Large intestine (tissue), 3 donors: Measurements from ENCODE around the gene BMPR1A. TPM values are rescaled to one million over a fixed set of nuclear protein-coding genes. Genes with fewer than 3 reads are reported as not detected.

Source experiments
- DNase-seq, 2 donors: peaks; one replicate each; pipeline versions ENCODE4 v3.0.0 to v3.0.0-alpha.2; 2013
- H3K27ac ChIP-seq: one replicate; pipeline ENCODE4 v1.5.1; 2013; ENCODE audit warnings: low read length
- H3K27me3 ChIP-seq: 2 replicates; pipeline ENCODE4 v1.6.1; 2013; ENCODE audit warnings: low read length; ENCODE audit not compliant: control insufficient read depth, insufficient read depth
- H3K36me3 ChIP-seq: 2 replicates; pipeline ENCODE4 v1.6.1; 2013; ENCODE audit warnings: low read length; ENCODE audit not compliant: control insufficient read depth, insufficient read depth
- H3K4me1 ChIP-seq: one replicate; pipeline ENCODE4 v1.6.1; 2013; ENCODE audit warnings: low read length; ENCODE audit not compliant: control insufficient read depth, insufficient read depth
- H3K4me3 ChIP-seq: one replicate; pipeline ENCODE4 v1.5.1; 2013; ENCODE audit warnings: low read length
- H3K9me3 ChIP-seq: one replicate; pipeline ENCODE4 v1.6.1; 2013; ENCODE audit warnings: mild to moderate bottlenecking, low read depth, low read length, moderate library complexity; ENCODE audit not compliant: control insufficient read depth
- WGBS: methylation state at CpG from one replicate; pipeline ENCODE4 v1.1.5; 2013; ENCODE audit warnings: low lambda C conversion rate; ENCODE audit not compliant: insufficient coverage; 5-methylcytosine and 5-hydroxymethylcytosine counted together
- polyA plus RNA-seq: library from polyadenylated mRNA; unstranded; fragments of 120-200 nt; gene quantifications from one replicate; pipeline ENCODE4 v1.2.1, GENCODE V29; 2013

Gene BMPR1A
- polyA plus RNA-seq, 1 donor, result 41.5 TPM

GRCh38 chr10:86712317-86712707, 44.1 kb upstream of the BMPR1A start:
- peak overlapping the region; percentile 63 for H3K4me3 ChIP-seq
- no peak for DNase-seq
- 80% methylated on average over 4 of the region's 9 CpGs for WGBS
- no peaks in the 10 kb centered on the region for H3K36me3 ChIP-seq
- peaks cover 16% of the 10 kb centered on the region for H3K4me1 ChIP-seq
- no peaks in the 10 kb centered on the region for H3K9me3 ChIP-seq
- H3K27ac ChIP-seq, result peak overlapping the region; percentile 90
- no peaks in the 10 kb centered on the region for H3K27me3 ChIP-seq

GRCh38 chr10:86715156-86715795, 41.1 kb upstream of the BMPR1A start:
- Histone ChIP-seq H3K36me3 (no peaks in the 10 kb centered on the region), H3K27ac (no peak overlapping the region), H3K4me3 (no peak overlapping the region), H3K9me3 (no peaks in the 10 kb centered on the region), H3K4me1 (peaks cover 16% of the 10 kb centered on the region), H3K27me3 (no peaks in the 10 kb centered on the region)
- WGBS, result no CpG with 5 or more reads among the region's 6 CpGs
- no peak for DNase-seq

- WGBS, result no CpG with 5 or more reads among the region's 5 CpGs
- no peaks in the 10 kb centered on the region for H3K27me3 ChIP-seq
- no peaks in the 10 kb centered on the region for H3K36me3 ChIP-seq
- H3K27ac ChIP-seq, result no peak overlapping the region
- H3K9me3 ChIP-seq, result no peaks in the 10 kb centered on the region
- no peak for DNase-seq
- H3K4me3 ChIP-seq, result no peak overlapping the region
- H3K4me1 ChIP-seq, result peaks cover 14% of the 10 kb centered on the region
Measured at GRCh38 chr10:86715836-86716235, 40.6 kb upstream of the BMPR1A start.

GRCh38 chr10:86716466-86716865, 40.0 kb upstream of the BMPR1A start:
- no peak overlapping the region for H3K4me3 ChIP-seq
- H3K9me3 ChIP-seq, result no peaks in the 10 kb centered on the region
- H3K4me1 ChIP-seq, result peaks cover 13% of the 10 kb centered on the region
- H3K36me3 ChIP-seq, result no peaks in the 10 kb centered on the region
- no peaks in the 10 kb centered on the region for H3K27me3 ChIP-seq
- no CpG with 5 or more reads among the region's 13 CpGs for WGBS
- H3K27ac ChIP-seq, result no peak overlapping the region
- no peak for DNase-seq

GRCh38 chr10:86718556-86718955, 37.9 kb upstream of the BMPR1A start:
- no CpG with 5 or more reads among the region's 8 CpGs for WGBS
- no peak for DNase-seq
- Histone ChIP-seq H3K36me3 (no peaks in the 10 kb centered on the region), H3K27me3 (no peaks in the 10 kb centered on the region), H3K9me3 (no peaks in the 10 kb centered on the region), H3K4me1 (peaks cover 14% of the 10 kb centered on the region), H3K4me3 (no peak overlapping the region), H3K27ac (no peak overlapping the region)

- Histone ChIP-seq H3K9me3 (no peaks in the 10 kb centered on the region), H3K27me3 (no peaks in the 10 kb centered on the region), H3K4me1 (peaks cover 7% of the 10 kb centered on the region), H3K4me3 (no peak overlapping the region), H3K36me3 (no peaks in the 10 kb centered on the region), H3K27ac (no peak overlapping the region)
- DNase-seq, result no peak
- no CpG with 5 or more reads among the region's 5 CpGs for WGBS
Measured at GRCh38 chr10:86721232-86721631, 35.2 kb upstream of the BMPR1A start.

- no CpG with 5 or more reads among the region's 2 CpGs for WGBS
- H3K4me1 ChIP-seq, result peaks cover 17% of the 10 kb centered on the region
- H3K27me3 ChIP-seq, result no peaks in the 10 kb centered on the region
- no peaks in the 10 kb centered on the region for H3K36me3 ChIP-seq
- H3K4me3 ChIP-seq, result no peak overlapping the region
- no peak overlapping the region for H3K27ac ChIP-seq
- no peak for DNase-seq
- H3K9me3 ChIP-seq, result no peaks in the 10 kb centered on the region
Measured at GRCh38 chr10:86723009-86723408, 33.4 kb upstream of the BMPR1A start.

- no peaks in the 10 kb centered on the region for H3K36me3 ChIP-seq
- no peaks in the 10 kb centered on the region for H3K9me3 ChIP-seq
- H3K27ac ChIP-seq, result no peak overlapping the region
- no peak overlapping the region for H3K4me3 ChIP-seq
- DNase-seq, result no peak
- 97% methylated on average over 6 of the region's 6 CpGs for WGBS
- H3K4me1 ChIP-seq, result peaks cover 20% of the 10 kb centered on the region
- no peaks in the 10 kb centered on the region for H3K27me3 ChIP-seq
Measured at GRCh38 chr10:86724445-86724844, 32.0 kb upstream of the BMPR1A start.

- DNase-seq, result no peak
Measured at GRCh38 chr10:86725980-86726676, 30.3 kb upstream of the BMPR1A start.

GRCh38 chr10:86726677-86726999, 29.8 kb upstream of the BMPR1A start:
- Histone ChIP-seq H3K27me3 (no peaks in the 10 kb centered on the region), H3K36me3 (no peaks in the 10 kb centered on the region), H3K4me3 (no peak overlapping the region), H3K9me3 (no peaks in the 10 kb centered on the region), H3K27ac (peak overlapping the region; percentile 49), H3K4me1 (peaks cover 20% of the 10 kb centered on the region)
- peak in 1 of 2 donors; percentile 63 for DNase-seq
- no CpG with 5 or more reads among the region's 1 CpG for WGBS

More at GRCh38 chr10:86725980-86726676, 30.3 kb upstream of the BMPR1A start:
- no CpG with 5 or more reads among the region's 14 CpGs for WGBS
- Histone ChIP-seq H3K4me3 (no peak overlapping the region), H3K4me1 (peaks cover 20% of the 10 kb centered on the region), H3K27ac (no peak overlapping the region), H3K27me3 (no peaks in the 10 kb centered on the region), H3K36me3 (no peaks in the 10 kb centered on the region), H3K9me3 (no peaks in the 10 kb centered on the region)

GRCh38 chr10:86727470-86727869, 28.9 kb upstream of the BMPR1A start:
- H3K27ac ChIP-seq, result peak overlapping the region; percentile 72
- no peaks in the 10 kb centered on the region for H3K9me3 ChIP-seq
- no peaks in the 10 kb centered on the region for H3K27me3 ChIP-seq
- peak in 1 of 2 donors; percentile 49 for DNase-seq
- H3K4me3 ChIP-seq, result no peak overlapping the region
- H3K36me3 ChIP-seq, result no peaks in the 10 kb centered on the region
- peaks cover 20% of the 10 kb centered on the region for H3K4me1 ChIP-seq
- WGBS, result 60% methylated on average over 2 of the region's 6 CpGs
